Measurements from ENCODE around the gene RALGAPA1. TPM values are rescaled to one million over a fixed set of nuclear protein-coding genes. Genes with fewer than 3 reads are reported as not detected.
"Not testable (repeated sequence)": the region's sequence is repeated elsewhere in the genome, so short reads cannot be mapped to it uniquely, and the experiment has no call there.

The RALGAPA1 gene
- total RNA-seq, 1 experiment from 2014 or later = 31.7 TPM

DNA sequence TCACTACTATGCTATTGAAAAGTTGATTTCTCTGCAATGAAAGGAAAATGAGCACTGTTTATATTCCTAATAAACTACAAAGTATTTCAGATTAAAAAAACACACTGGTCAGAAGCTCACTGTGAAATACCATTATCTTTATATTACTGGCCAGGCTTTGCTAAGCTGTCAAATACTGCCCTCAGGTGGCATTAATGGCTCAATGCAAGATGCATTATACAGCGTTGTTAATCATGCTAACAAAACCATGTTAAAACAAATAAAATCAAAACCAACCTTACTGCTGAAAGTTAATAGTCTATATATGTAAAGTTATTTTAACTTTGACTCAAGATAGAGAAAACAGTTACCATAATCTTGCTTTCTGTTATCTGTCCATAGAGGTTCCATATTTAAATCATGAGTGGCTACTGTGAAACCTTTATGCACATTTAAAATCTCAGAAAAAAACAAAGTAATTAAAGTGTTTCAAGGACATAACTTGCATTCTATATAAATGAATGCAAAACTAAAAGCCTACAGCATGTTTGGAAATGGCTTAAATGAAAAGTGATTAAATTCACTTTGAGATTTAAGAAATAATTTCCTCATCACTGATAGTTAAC, 121.7 kb downstream of the RALGAPA1 start (continued):
- TF ChIP-seq, protein P1, sequence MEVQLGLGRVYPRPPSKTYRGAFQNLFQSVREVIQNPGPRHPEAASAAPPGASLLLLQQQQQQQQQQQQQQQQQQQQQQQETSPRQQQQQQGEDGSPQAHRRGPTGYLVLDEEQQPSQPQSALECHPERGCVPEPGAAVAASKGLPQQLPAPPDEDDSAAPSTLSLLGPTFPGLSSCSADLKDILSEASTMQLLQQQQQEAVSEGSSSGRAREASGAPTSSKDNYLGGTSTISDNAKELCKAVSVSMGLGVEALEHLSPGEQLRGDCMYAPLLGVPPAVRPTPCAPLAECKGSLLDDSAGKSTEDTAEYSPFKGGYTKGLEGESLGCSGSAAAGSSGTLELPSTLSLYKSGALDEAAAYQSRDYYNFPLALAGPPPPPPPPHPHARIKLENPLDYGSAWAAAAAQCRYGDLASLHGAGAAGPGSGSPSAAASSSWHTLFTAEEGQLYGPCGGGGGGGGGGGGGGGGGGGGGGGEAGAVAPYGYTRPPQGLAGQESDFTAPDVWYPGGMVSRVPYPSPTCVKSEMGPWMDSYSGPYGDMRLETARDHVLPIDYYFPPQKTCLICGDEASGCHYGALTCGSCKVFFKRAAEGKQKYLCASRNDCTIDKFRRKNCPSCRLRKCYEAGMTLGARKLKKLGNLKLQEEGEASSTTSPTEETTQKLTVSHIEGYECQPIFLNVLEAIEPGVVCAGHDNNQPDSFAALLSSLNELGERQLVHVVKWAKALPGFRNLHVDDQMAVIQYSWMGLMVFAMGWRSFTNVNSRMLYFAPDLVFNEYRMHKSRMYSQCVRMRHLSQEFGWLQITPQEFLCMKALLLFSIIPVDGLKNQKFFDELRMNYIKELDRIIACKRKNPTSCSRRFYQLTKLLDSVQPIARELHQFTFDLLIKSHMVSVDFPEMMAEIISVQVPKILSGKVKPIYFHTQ (CRISPR knock-in tag; IDR thresholded peaks at IDR 0.05) = no peak
- TF ChIP-seq, protein P2, sequence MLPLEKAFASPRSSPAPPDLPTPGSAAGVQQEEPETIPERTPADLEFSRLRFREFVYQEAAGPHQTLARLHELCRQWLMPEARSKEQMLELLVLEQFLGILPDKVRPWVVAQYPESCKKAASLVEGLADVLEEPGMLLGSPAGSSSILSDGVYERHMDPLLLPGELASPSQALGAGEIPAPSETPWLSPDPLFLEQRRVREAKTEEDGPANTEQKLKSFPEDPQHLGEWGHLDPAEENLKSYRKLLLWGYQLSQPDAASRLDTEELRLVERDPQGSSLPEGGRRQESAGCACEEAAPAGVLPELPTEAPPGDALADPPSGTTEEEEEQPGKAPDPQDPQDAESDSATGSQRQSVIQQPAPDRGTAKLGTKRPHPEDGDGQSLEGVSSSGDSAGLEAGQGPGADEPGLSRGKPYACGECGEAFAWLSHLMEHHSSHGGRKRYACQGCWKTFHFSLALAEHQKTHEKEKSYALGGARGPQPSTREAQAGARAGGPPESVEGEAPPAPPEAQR (CRISPR knock-in tag; IDR thresholded peaks at IDR 0.05) = no peak
- TF ChIP-seq GABPB1 (CRISPR knock-in tag; IDR thresholded peaks at IDR 0.05) = 0 out of 2 replicates have a peak, but pooled peaks have one; percentile 24
- TF ChIP-seq, protein P3, sequence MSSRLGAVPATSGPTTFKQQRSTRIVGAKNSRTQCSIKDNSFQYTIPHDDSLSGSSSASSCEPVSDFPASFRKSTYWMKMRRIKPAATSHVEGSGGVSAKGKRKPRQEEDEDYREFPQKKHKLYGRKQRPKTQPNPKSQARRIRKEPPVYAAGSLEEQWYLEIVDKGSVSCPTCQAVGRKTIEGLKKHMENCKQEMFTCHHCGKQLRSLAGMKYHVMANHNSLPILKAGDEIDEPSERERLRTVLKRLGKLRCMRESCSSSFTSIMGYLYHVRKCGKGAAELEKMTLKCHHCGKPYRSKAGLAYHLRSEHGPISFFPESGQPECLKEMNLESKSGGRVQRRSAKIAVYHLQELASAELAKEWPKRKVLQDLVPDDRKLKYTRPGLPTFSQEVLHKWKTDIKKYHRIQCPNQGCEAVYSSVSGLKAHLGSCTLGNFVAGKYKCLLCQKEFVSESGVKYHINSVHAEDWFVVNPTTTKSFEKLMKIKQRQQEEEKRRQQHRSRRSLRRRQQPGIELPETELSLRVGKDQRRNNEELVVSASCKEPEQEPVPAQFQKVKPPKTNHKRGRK (CRISPR knock-in tag; IDR thresholded peaks at IDR 0.05; ENCODE audit: borderline replicate concordance) = no peak
- TF ChIP-seq, protein P4, sequence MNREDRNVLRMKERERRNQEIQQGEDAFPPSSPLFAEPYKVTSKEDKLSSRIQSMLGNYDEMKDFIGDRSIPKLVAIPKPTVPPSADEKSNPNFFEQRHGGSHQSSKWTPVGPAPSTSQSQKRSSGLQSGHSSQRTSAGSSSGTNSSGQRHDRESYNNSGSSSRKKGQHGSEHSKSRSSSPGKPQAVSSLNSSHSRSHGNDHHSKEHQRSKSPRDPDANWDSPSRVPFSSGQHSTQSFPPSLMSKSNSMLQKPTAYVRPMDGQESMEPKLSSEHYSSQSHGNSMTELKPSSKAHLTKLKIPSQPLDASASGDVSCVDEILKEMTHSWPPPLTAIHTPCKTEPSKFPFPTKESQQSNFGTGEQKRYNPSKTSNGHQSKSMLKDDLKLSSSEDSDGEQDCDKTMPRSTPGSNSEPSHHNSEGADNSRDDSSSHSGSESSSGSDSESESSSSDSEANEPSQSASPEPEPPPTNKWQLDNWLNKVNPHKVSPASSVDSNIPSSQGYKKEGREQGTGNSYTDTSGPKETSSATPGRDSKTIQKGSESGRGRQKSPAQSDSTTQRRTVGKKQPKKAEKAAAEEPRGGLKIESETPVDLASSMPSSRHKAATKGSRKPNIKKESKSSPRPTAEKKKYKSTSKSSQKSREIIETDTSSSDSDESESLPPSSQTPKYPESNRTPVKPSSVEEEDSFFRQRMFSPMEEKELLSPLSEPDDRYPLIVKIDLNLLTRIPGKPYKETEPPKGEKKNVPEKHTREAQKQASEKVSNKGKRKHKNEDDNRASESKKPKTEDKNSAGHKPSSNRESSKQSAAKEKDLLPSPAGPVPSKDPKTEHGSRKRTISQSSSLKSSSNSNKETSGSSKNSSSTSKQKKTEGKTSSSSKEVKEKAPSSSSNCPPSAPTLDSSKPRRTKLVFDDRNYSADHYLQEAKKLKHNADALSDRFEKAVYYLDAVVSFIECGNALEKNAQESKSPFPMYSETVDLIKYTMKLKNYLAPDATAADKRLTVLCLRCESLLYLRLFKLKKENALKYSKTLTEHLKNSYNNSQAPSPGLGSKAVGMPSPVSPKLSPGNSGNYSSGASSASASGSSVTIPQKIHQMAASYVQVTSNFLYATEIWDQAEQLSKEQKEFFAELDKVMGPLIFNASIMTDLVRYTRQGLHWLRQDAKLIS (CRISPR knock-in tag; IDR thresholded peaks at IDR 0.05; ENCODE audit: borderline replicate concordance) = no peak
- no peak for TF ChIP-seq HMGA2 (CRISPR knock-in tag; IDR thresholded peaks at IDR 0.05)
- TF ChIP-seq, protein P5, sequence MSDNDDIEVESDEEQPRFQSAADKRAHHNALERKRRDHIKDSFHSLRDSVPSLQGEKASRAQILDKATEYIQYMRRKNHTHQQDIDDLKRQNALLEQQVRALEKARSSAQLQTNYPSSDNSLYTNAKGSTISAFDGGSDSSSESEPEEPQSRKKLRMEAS (CRISPR knock-in tag; IDR thresholded peaks at IDR 0.05) = no peak
- TF ChIP-seq EMX1 (CRISPR knock-in tag; IDR thresholded peaks at IDR 0.05) = no peak
- TF ChIP-seq, protein P6, sequence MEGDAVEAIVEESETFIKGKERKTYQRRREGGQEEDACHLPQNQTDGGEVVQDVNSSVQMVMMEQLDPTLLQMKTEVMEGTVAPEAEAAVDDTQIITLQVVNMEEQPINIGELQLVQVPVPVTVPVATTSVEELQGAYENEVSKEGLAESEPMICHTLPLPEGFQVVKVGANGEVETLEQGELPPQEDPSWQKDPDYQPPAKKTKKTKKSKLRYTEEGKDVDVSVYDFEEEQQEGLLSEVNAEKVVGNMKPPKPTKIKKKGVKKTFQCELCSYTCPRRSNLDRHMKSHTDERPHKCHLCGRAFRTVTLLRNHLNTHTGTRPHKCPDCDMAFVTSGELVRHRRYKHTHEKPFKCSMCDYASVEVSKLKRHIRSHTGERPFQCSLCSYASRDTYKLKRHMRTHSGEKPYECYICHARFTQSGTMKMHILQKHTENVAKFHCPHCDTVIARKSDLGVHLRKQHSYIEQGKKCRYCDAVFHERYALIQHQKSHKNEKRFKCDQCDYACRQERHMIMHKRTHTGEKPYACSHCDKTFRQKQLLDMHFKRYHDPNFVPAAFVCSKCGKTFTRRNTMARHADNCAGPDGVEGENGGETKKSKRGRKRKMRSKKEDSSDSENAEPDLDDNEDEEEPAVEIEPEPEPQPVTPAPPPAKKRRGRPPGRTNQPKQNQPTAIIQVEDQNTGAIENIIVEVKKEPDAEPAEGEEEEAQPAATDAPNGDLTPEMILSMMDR (IDR thresholded peaks at IDR 0.05) = peak; percentile 49

DNA sequence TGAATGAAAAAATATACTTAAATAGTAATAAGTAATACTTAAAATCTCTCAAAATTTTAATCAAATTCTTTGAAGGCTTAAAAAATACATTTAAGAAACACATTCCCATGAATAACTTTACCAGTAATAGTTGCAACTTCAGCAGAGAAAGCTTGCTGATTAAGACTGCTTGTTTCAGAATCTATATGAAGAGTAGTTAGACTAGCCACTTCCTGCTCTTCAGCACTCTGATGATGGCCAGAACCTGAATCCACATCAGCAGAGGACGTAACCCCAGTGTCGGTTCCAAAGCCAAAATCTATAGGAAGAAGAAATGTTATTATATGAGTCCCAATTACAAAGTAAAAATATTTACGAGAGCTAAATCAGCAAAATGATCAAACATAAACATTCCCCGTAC, 125.4 kb downstream of the RALGAPA1 start:
- POLR2A ChIA-PET; H3K36me3 Mint-ChIP-seq; H3K4me1 Mint-ChIP-seq; CTCF ChIA-PET; H3K27me3 Mint-ChIP-seq (ENCODE audit: low read depth); DNase-seq (ENCODE audit: low spot score); H3K4me3 Mint-ChIP-seq; H3K27ac Mint-ChIP-seq; H3K9me3 Mint-ChIP-seq; ATAC-seq: not testable (repeated sequence)

DNA sequence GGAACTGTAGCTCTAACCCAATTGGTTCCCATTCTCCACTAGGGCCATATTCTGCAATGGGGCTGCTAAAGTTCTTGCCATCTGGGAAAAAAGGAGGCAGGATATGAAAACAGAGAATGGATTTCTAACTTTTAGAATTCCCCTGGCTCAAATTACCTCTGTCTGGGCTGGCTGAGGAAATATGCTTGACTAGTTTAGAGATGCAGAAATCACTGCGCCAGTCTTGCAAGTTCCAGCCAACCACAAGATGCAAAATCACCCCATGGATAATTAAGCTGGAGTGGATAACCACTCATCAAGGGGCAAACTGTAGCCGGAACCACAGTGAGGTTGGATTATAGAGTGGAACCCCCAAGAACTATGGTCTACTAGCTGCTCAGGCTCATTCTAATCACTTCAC, 126.3 kb downstream of the RALGAPA1 start:
- no peak overlapping the region for H3K4me3 Mint-ChIP-seq
- H3K4me1 Mint-ChIP-seq = no peaks in the 10 kb centered on the region
- H3K27ac Mint-ChIP-seq = no peak overlapping the region
- ChIA-PET CTCF (no interaction called here), POLR2A (no interaction called here)
- no peaks in the 10 kb centered on the region for H3K9me3 Mint-ChIP-seq
- no peak for DNase-seq (ENCODE audit: low spot score)
- H3K27me3 Mint-ChIP-seq (ENCODE audit: low read depth) = no peaks in the 10 kb centered on the region
- no peak for ATAC-seq
- no peaks in the 10 kb centered on the region for H3K36me3 Mint-ChIP-seq
- TF ChIP-seq CREB1 (CRISPR knock-in tag; IDR thresholded peaks at IDR 0.05) (no peak), GABPB1 (CRISPR knock-in tag; IDR thresholded peaks at IDR 0.05) (no peak), FOXJ3 (CRISPR knock-in tag; IDR thresholded peaks at IDR 0.05; ENCODE audit: borderline replicate concordance) (no peak), MXD4 (CRISPR knock-in tag; IDR thresholded peaks at IDR 0.05; ENCODE audit: borderline replicate concordance) (no peak)
- TF ChIP-seq, protein P7, sequence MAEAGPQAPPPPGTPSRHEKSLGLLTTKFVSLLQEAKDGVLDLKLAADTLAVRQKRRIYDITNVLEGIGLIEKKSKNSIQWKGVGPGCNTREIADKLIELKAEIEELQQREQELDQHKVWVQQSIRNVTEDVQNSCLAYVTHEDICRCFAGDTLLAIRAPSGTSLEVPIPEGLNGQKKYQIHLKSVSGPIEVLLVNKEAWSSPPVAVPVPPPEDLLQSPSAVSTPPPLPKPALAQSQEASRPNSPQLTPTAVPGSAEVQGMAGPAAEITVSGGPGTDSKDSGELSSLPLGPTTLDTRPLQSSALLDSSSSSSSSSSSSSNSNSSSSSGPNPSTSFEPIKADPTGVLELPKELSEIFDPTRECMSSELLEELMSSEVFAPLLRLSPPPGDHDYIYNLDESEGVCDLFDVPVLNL (CRISPR knock-in tag; IDR thresholded peaks at IDR 0.05; ENCODE audit: borderline replicate concordance, low read depth) = no peak
- TF ChIP-seq, protein P8, sequence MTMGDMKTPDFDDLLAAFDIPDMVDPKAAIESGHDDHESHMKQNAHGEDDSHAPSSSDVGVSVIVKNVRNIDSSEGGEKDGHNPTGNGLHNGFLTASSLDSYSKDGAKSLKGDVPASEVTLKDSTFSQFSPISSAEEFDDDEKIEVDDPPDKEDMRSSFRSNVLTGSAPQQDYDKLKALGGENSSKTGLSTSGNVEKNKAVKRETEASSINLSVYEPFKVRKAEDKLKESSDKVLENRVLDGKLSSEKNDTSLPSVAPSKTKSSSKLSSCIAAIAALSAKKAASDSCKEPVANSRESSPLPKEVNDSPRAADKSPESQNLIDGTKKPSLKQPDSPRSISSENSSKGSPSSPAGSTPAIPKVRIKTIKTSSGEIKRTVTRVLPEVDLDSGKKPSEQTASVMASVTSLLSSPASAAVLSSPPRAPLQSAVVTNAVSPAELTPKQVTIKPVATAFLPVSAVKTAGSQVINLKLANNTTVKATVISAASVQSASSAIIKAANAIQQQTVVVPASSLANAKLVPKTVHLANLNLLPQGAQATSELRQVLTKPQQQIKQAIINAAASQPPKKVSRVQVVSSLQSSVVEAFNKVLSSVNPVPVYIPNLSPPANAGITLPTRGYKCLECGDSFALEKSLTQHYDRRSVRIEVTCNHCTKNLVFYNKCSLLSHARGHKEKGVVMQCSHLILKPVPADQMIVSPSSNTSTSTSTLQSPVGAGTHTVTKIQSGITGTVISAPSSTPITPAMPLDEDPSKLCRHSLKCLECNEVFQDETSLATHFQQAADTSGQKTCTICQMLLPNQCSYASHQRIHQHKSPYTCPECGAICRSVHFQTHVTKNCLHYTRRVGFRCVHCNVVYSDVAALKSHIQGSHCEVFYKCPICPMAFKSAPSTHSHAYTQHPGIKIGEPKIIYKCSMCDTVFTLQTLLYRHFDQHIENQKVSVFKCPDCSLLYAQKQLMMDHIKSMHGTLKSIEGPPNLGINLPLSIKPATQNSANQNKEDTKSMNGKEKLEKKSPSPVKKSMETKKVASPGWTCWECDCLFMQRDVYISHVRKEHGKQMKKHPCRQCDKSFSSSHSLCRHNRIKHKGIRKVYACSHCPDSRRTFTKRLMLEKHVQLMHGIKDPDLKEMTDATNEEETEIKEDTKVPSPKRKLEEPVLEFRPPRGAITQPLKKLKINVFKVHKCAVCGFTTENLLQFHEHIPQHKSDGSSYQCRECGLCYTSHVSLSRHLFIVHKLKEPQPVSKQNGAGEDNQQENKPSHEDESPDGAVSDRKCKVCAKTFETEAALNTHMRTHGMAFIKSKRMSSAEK (CRISPR knock-in tag; IDR thresholded peaks at IDR 0.05; ENCODE audit: borderline replicate concordance) = no peak

All from WTC11 (cell line).